HCT116 (cell line): Measurements from ENCODE around the gene FHIT.

ENCODE experiments used
- CBX3 ChIP-seq: IDR thresholded peaks from 2 replicates; pipeline ENCODE4 v1.6.1; 2012; ENCODE audit warnings: low read depth
- CTCF ChIP-seq, 3 experiments: fragments of 200-600 bp in 1 of 3; sonication (generic) in 1 of 3; IDR thresholded peaks in 2 of 3; conservative IDR thresholded peaks in 1 of 3; 2 replicates each; pipeline ENCODE4 v1.5.1; 2012 to 2017; ENCODE audit warnings: low read depth in 2 of 3, low read length in 2 of 3, antibody characterized with exemption in 1 of 3, borderline replicate concordance in 1 of 3, control low read depth in 1 of 3, mild to moderate bottlenecking in 1 of 3, mixed read lengths in 1 of 3, mixed run types in 1 of 3, moderate library complexity in 1 of 3; ENCODE audit not compliant: insufficient read depth in 1 of 3
- EGR1 ChIP-seq: IDR thresholded peaks from 2 replicates; pipeline ENCODE4 v1.6.1; 2012; ENCODE audit warnings: low read depth
- EZH2 ChIP-seq: fragments of 200-600 bp; sonication (generic); IDR thresholded peaks from 2 replicates; pipeline ENCODE4 v1.6.1; 2017; ENCODE audit warnings: antibody characterized with exemption, mixed run types
- EZH2phosphoT487 ChIP-seq: fragments of 200-600 bp; IDR thresholded peaks from 2 replicates; pipeline ENCODE4 v1.6.1; 2018; ENCODE audit warnings: antibody characterized with exemption, borderline replicate concordance
- POLR2A ChIP-seq: IDR thresholded peaks from 2 replicates; pipeline ENCODE4 v1.7.0; 2011; ENCODE audit warnings: borderline replicate concordance; ENCODE audit not compliant: insufficient read depth, insufficient read length; ENCODE audit errors: extremely low read depth
- POLR2AphosphoS5 ChIP-seq: IDR thresholded peaks from 2 replicates; pipeline ENCODE4 v1.6.1; 2011; ENCODE audit warnings: mild to moderate bottlenecking, low read depth, low read length, moderate library complexity
- SP1 ChIP-seq: IDR thresholded peaks from 2 replicates; pipeline ENCODE4 v1.6.1; 2012; ENCODE audit warnings: low read depth
- YY1 ChIP-seq: IDR thresholded peaks from 2 replicates; pipeline ENCODE4 v1.6.1; 2011; ENCODE audit warnings: low read length, low read depth, moderate library complexity, mild to moderate bottlenecking; ENCODE audit not compliant: insufficient replicate concordance; ENCODE audit errors: extremely low read depth

GRCh38 chr3:60330107-60330506 is 921.1 kb downstream of the FHIT start:
- TF ChIP-seq CTCF (IDR thresholded peaks at IDR 0.05 in 2 of 3, conservative IDR thresholded peaks at IDR 0.05 in 1 of 3; ENCODE audit: borderline replicate concordance in 1 of 3, insufficient read depth in 1 of 3, low read depth in 2 of 3, low read length in 2 of 3) (no peak), CBX3 (no peak), EZH2 (no peak), POLR2A (no peak), YY1 (no peak), SP1 (no peak), EZH2phosphoT487 (no peak), EGR1 (no peak), POLR2AphosphoS5 (no peak)
